ENCODE measurements around the gene FANCC. TPM values are rescaled to one million over a fixed set of nuclear protein-coding genes. Genes with fewer than 3 reads are reported as not detected.

The FANCC gene
- total and polyA plus RNA-seq, 2 of the 8 experiments (the other 6 are each of a cell fraction or from before 2014, with no cell fraction given): 7.8 to 15.2 TPM

DNA sequence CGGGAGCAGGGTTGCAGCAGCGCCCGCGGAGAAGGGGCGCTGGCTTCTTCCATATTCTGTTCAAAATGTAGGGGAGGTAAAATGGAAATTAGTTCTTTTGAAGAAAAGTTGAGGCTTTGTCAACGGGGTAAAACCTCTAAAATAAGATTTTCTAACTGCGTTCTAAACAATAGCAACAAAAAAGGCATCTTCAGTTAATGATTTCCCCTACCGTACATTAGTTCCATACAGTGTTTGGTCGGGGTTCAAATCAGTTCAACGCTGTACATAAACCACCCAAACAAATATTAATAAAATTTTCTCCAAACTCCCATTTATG lies 343 bp upstream of the FANCC start:
- POLR2A ChIA-PET (ENCODE audit: partially characterized antibody): interaction anchor here (1.2 to 2.8 kb wide), 3 partner anchors 18 to 189 kb away, joined by 3 to 6 read pairs (median 3); no protein-coding TSS in a partner anchor
- CTCF ChIA-PET (ENCODE audit: partially characterized antibody): interaction anchor here (0.5 to 2.9 kb wide), 2 partner anchors 18 to 416 kb away, joined by 3 to 19 read pairs; no protein-coding TSS in a partner anchor
- TF ChIP-seq ZNF274 (IDR thresholded peaks at IDR 0.05; ENCODE audit: borderline replicate concordance, extremely low read depth, low read length) (no peak), RFX5 (IDR thresholded peaks at IDR 0.05; ENCODE audit: borderline replicate concordance, low read depth, low read length) (no peak), HDAC2 (IDR thresholded peaks at IDR 0.05; ENCODE audit: borderline replicate concordance in 1 of 2, low read depth in 2 of 2, low read length in 2 of 2) (no peak), CEBPB (IDR thresholded peaks at IDR 0.05; ENCODE audit: low read depth, low read length) (no peak), ASH2L (IDR thresholded peaks at IDR 0.05; ENCODE audit: low read length) (no peak), SP2 (IDR thresholded peaks at IDR 0.05; ENCODE audit: low read length) (no peak)

More for the DNA sequence above, 343 bp upstream of the FANCC start:
- H3K27ac ChIP-seq (ENCODE audit: low read depth, low read length): peak overlapping the region; percentile 96
- FAIRE-seq (no peak), DNase-seq (ENCODE audit: low read depth in 1 of 2, low spot score in 2 of 2) (no peak)
- H2BK12ac ChIP-seq (ENCODE audit: low read depth, low read length): no peak overlapping the region
- peak overlapping the region; percentile 73 for H3K14ac ChIP-seq (ENCODE audit: insufficient read length)
- no peak overlapping the region for H2BK20ac ChIP-seq (ENCODE audit: low read length)
- no peak overlapping the region; the same call in 1 of the 2 replicates for H2BK5ac ChIP-seq (ENCODE audit: low read depth, low read length)
- H3K79me2 ChIP-seq (ENCODE audit: control insufficient read depth in 1 of 2, insufficient read depth in 2 of 2, low read length in 2 of 2): peaks cover 0 to 21% of the 10 kb centered on the region in 2 experiments; a peak in 2 of 4 replicates
- H3K56ac ChIP-seq (replicated peaks; ENCODE audit: insufficient read length, low read depth, low read length): no peak overlapping the region
- H4K20me1 ChIP-seq (replicated peaks in 1 of 2; ENCODE audit: control insufficient read depth in 1 of 2, insufficient read depth in 2 of 2, low read length in 2 of 2): no peaks in the 10 kb centered on the region
- no peaks in the 10 kb centered on the region for H3K36me3 ChIP-seq (ENCODE audit: control insufficient read depth in 2 of 4, insufficient read depth in 4 of 4, low read length in 3 of 4)
- peak overlapping the region; percentile 72 to 74 for H3K4me2 ChIP-seq (ENCODE audit: insufficient read depth in 1 of 2, low read depth in 2 of 2, low read length in 2 of 2)
- H4K91ac ChIP-seq (replicated peaks; ENCODE audit: insufficient read length, low read length): peak overlapping the region; percentile 71
- H3K79me1 ChIP-seq (ENCODE audit: low read depth, low read length): peaks cover under 1% of the 10 kb centered on the region; the same call in 1 of the 2 replicates
- H4K5ac ChIP-seq (ENCODE audit: insufficient read length, low read depth, low read length): peak overlapping the region; percentile 92
- H3K23me2 ChIP-seq (ENCODE audit: low read depth, low read length): no peaks in the 10 kb centered on the region; the same call in 1 of the 2 replicates
- H2AK5ac ChIP-seq (ENCODE audit: low read depth, low read length): no peak overlapping the region
- no peak overlapping the region for H3K4ac ChIP-seq (replicated peaks; ENCODE audit: insufficient read length, low read depth, low read length)
- WGBS, 2 experiments (ENCODE audit: extremely low coverage in 1 of 2, insufficient coverage in 1 of 2, insufficient read length in 1 of 2, insufficient replicate concordance in 2 of 2, low coverage in 1 of 2, low lambda C conversion rate in 2 of 2, missing lambda C conversion rate in 1 of 2): 14% methylated on average over 10 of the region's 10 CpGs; no CpG with 5 or more reads in 1 of the 2 experiments
- H3K27me3 ChIP-seq (replicated peaks in 1 of 4; ENCODE audit: control insufficient read depth in 3 of 4, extremely low read depth in 1 of 4, insufficient read depth in 3 of 4, low read length in 3 of 4): no peaks in the 10 kb centered on the region
- H3K9ac ChIP-seq (replicated peaks in 1 of 4; ENCODE audit: extremely low read depth in 1 of 4, low read depth in 3 of 4, low read length in 3 of 4): peak overlapping the region; percentile 64 to 96 (median 88)
- H3K18ac ChIP-seq (ENCODE audit: extremely low read depth, low read length): no peak overlapping the region
- H2BK15ac ChIP-seq (ENCODE audit: low read length): no peak overlapping the region
- H4K8ac ChIP-seq (ENCODE audit: extremely low read depth, insufficient read depth, low read length): peak overlapping the region; percentile 97
- 0 out of 4 replicates have a peak, but pooled peaks cover 0 to under 1% of the 10 kb centered on the region in 2 experiments for H3K9me3 ChIP-seq (ENCODE audit: insufficient read depth in 2 of 2, low read depth in 1 of 2, low read length in 1 of 2)
- H2BK120ac ChIP-seq (replicated peaks; ENCODE audit: low read depth, low read length): no peak overlapping the region
- peak overlapping the region; percentile 76 to 97 (median 80) for H3K4me3 ChIP-seq (ENCODE audit: extremely low read depth in 1 of 4, insufficient read depth in 2 of 4, low read depth in 3 of 4, low read length in 4 of 4)
- no peak overlapping the region for H3K23ac ChIP-seq (ENCODE audit: insufficient read length)
- peaks cover 0 to 4% (median 2%) of the 10 kb centered on the region in 4 experiments; a peak in 2 of 7 replicates for H3K4me1 ChIP-seq (replicated peaks in 1 of 4; ENCODE audit: control insufficient read depth in 3 of 4, insufficient read depth in 4 of 4, low read length in 3 of 4)
- no peak overlapping the region for H2AFZ ChIP-seq (ENCODE audit: low read length)
